ENCODE data around the gene OIP5. TPM values are rescaled to one million over a fixed set of nuclear protein-coding genes. Genes with fewer than 3 reads are reported as not detected.

The OIP5 gene
- total and polyA plus RNA-seq, 9 of the 15 experiments (the other 6 are each of a cell fraction or from before 2014, with no cell fraction given), result 8.3 to 54.8 (median 35.3) TPM

GRCh38 chr15:41283653-41284426 lies 48.6 kb downstream of the OIP5 start (continued):
- TF ChIP-seq HOMEZ (CRISPR knock-in tag; IDR thresholded peaks at IDR 0.05) (no peak), NBN (IDR thresholded peaks at IDR 0.05; ENCODE audit: low read depth) (no peak), SOX6 (IDR thresholded peaks at IDR 0.05) (0 out of 2 replicates have a peak, but pooled peaks have one; percentile 7), BACH1 (tag; IDR thresholded peaks at IDR 0.05) (no peak), THAP12 (CRISPR knock-in tag; IDR thresholded peaks at IDR 0.05) (peak; percentile 94), KDM5B (IDR thresholded peaks at IDR 0.05; ENCODE audit: insufficient replicate concordance, low read depth, low read length) (peak; percentile 68), E2F8 (IDR thresholded peaks at IDR 0.05; ENCODE audit: low read depth, partially characterized antibody) (peak; percentile 89), ASH1L (IDR thresholded peaks at IDR 0.05; ENCODE audit: borderline replicate concordance, low read depth, partially characterized antibody) (peak; percentile 96), CREB1 (IDR thresholded peaks at IDR 0.05) (peak; percentile 79), CREB1 (CRISPR knock-in tag; IDR thresholded peaks at IDR 0.05) (peak; percentile 83), FOXP1 (CRISPR knock-in tag; IDR thresholded peaks at IDR 0.05) (no peak; the same call in 1 of the 2 replicates), ZBTB9 (CRISPR knock-in tag; IDR thresholded peaks at IDR 0.05) (peak; percentile 33; the same call in 1 of the 2 replicates), ZBTB7A (IDR thresholded peaks at IDR 0.05; ENCODE audit: borderline replicate concordance, control insufficient read depth, low read depth, low read length) (peak; percentile 85), MYC (IDR thresholded peaks at IDR 0.05; ENCODE audit: low read depth, low read length) (peak; percentile 96), MYC (CRISPR knock-in tag; IDR thresholded peaks at IDR 0.05; ENCODE audit: borderline replicate concordance, low read depth) (no peak; the same call in 1 of the 2 replicates), ZBTB1 (CRISPR knock-in tag; IDR thresholded peaks at IDR 0.05; ENCODE audit: borderline replicate concordance, low read depth) (peak; percentile 86), POLR2G (IDR thresholded peaks at IDR 0.05; ENCODE audit: low read depth, low read length) (peak; percentile 99), NONO (IDR thresholded peaks at IDR 0.05; ENCODE audit: low read depth in 2 of 2, low read length in 1 of 2) (peak; percentile 37 to 41; a peak in 2 of 4 replicates), L3MBTL2 (IDR thresholded peaks at IDR 0.05) (peak; percentile 97)

Data from K562 (cell line).